ENCODE measurements around the gene RHEBL1. TPM values are rescaled to one million over a fixed set of nuclear protein-coding genes. Genes with fewer than 3 reads are reported as not detected.

RHEBL1 gene
- total and polyA plus RNA-seq, 8 donors, result 0.71 to 3.6 (median 2.2) TPM

GRCh38 chr12:49044660-49045059, 25.1 kb downstream of the RHEBL1 start:
- H3K27ac ChIP-seq, result no peak overlapping the region
- TF ChIP-seq CTCF (IDR thresholded peaks at IDR 0.05), result no peak
- ATAC-seq (no peak), DNase-seq (no peak)
- no peaks in the 10 kb centered on the region for H3K4me1 ChIP-seq
- H3K27me3 ChIP-seq, result no peaks in the 10 kb centered on the region
- peaks cover 6 to 100% of the 10 kb centered on the region in 2 donors for H3K36me3 ChIP-seq
- H3K9me3 ChIP-seq, result no peaks in the 10 kb centered on the region
- H3K4me3 ChIP-seq, result no peak overlapping the region
- intact Hi-C loops (cut with DNase I), result no loop called here

- H3K36me3 ChIP-seq, result peaks cover 6 to 100% of the 10 kb centered on the region in 2 donors
- no peak overlapping the region for H3K27ac ChIP-seq
- no peaks in the 10 kb centered on the region for H3K9me3 ChIP-seq
- no peak overlapping the region for H3K4me3 ChIP-seq
- H3K27me3 ChIP-seq, result no peaks in the 10 kb centered on the region
- DNase-seq (peak in 2 of 4 donors; percentile 64 to 91), ATAC-seq (peak; percentile 58)
- no peaks in the 10 kb centered on the region for H3K4me1 ChIP-seq
- TF ChIP-seq CTCF (IDR thresholded peaks at IDR 0.05), result peak; percentile 39 to 67
- intact Hi-C loops (cut with DNase I), result no loop called here
Measured at GRCh38 chr12:49043856-49044258, 25.9 kb downstream of the RHEBL1 start.

- no peak for DNase-seq
- TF ChIP-seq CTCF (IDR thresholded peaks at IDR 0.05), result no peak
- H3K27ac ChIP-seq, result no peak overlapping the region
- H3K4me1 ChIP-seq, result no peaks in the 10 kb centered on the region
- H3K27me3 ChIP-seq, result no peaks in the 10 kb centered on the region
- ATAC-seq, result no peak
- intact Hi-C loops (cut with DNase I), result no loop called here
- H3K36me3 ChIP-seq, result peaks cover 6 to 100% of the 10 kb centered on the region in 2 donors
- no peak overlapping the region for H3K4me3 ChIP-seq
- no peaks in the 10 kb centered on the region for H3K9me3 ChIP-seq
Measured at GRCh38 chr12:49043241-49043640, 26.5 kb downstream of the RHEBL1 start.

GRCh38 chr12:49041881-49042484, 27.8 kb downstream of the RHEBL1 start:
- H3K4me1 ChIP-seq, result no peaks in the 10 kb centered on the region
- no peak for TF ChIP-seq CTCF (IDR thresholded peaks at IDR 0.05)
- no peaks in the 10 kb centered on the region for H3K27me3 ChIP-seq
- no peaks in the 10 kb centered on the region for H3K9me3 ChIP-seq
- peaks cover 6 to 100% of the 10 kb centered on the region in 2 donors for H3K36me3 ChIP-seq
- H3K4me3 ChIP-seq, result no peak overlapping the region
- intact Hi-C loops (cut with DNase I), result no loop called here
- no peak overlapping the region for H3K27ac ChIP-seq
- ATAC-seq (no peak), DNase-seq (peak in 1 of 4 donors; percentile 56)

- H3K27ac ChIP-seq, result no peak overlapping the region
- TF ChIP-seq CTCF (IDR thresholded peaks at IDR 0.05), result no peak
- intact Hi-C loops (cut with DNase I), result no loop called here
- no peak for ATAC-seq
- DNase-seq, result peak in 1 of 4 donors; percentile 74
- H3K4me1 ChIP-seq, result no peaks in the 10 kb centered on the region
- H3K4me3 ChIP-seq, result no peak overlapping the region
- H3K27me3 ChIP-seq, result no peaks in the 10 kb centered on the region
- H3K9me3 ChIP-seq, result no peaks in the 10 kb centered on the region
- H3K36me3 ChIP-seq, result peaks cover 6 to 100% of the 10 kb centered on the region in 2 donors
Measured at GRCh38 chr12:49041036-49041880, 28.5 kb downstream of the RHEBL1 start.
